ENCODE data around the gene PACS2. TPM values are rescaled to one million over a fixed set of nuclear protein-coding genes. Genes with fewer than 3 reads are reported as not detected.

The PACS2 gene
- total and polyA plus RNA-seq, 2 donors (not counting 1 experiment from before 2014, with no cell fraction given) = 65.6 to 70.7 TPM

- Histone ChIP-seq H3K27me3 (replicated peaks in 1 of 4; ENCODE audit: control extremely low read depth in 1 of 4, control insufficient read depth in 3 of 4, insufficient read depth in 4 of 4, low read length in 3 of 4) (peaks cover 0 to 36% (median 15%) of the 10 kb centered on the region in 4 experiments), H4K20me1 (ENCODE audit: control insufficient read depth, insufficient read depth, low read length, poor library complexity, severe bottlenecking) (peaks cover 6% of the 10 kb centered on the region), H3K36me3 (replicated peaks in 1 of 2; ENCODE audit: control extremely low read depth in 1 of 2, control insufficient read depth in 1 of 2, extremely low read depth in 1 of 2, insufficient read depth in 2 of 2, low read length in 1 of 2) (no peaks in the 10 kb centered on the region), H3K4me1 (ENCODE audit: control insufficient read depth in 2 of 2, insufficient read depth in 2 of 2, low read length in 2 of 2) (peaks cover 28 to 31% of the 10 kb centered on the region in 2 donors), H3K79me2 (ENCODE audit: control insufficient read depth, insufficient read depth, low read length) (peaks cover 6% of the 10 kb centered on the region), H2AFZ (ENCODE audit: insufficient read depth, low read depth, low read length, poor library complexity, severe bottlenecking) (peak overlapping the region; percentile 74), H3K27ac (ENCODE audit: low read length in 2 of 2) (no peak overlapping the region), H3K4me3 (ENCODE audit: control extremely low read depth in 1 of 5, extremely low read depth in 1 of 5, insufficient read depth in 1 of 5, low read depth in 2 of 5, low read length in 4 of 5) (peak overlapping the region in 4 of 5 experiments; percentile 19 to 71 (median 53)), H3K9ac (ENCODE audit: low read length) (peak overlapping the region; percentile 60), H3K9me3 (ENCODE audit: control extremely low read depth in 1 of 3, control insufficient read depth in 2 of 3, insufficient read depth in 1 of 3, low read length in 2 of 3) (peaks cover 0 to 7% (median 0%) of the 10 kb centered on the region in 3 donors), H3K4me2 (replicated peaks; ENCODE audit: low read depth, low read length, poor library complexity, severe bottlenecking) (peak overlapping the region; percentile 83)
- H3K27ac Mint-ChIP-seq = no peak overlapping the region
- H3K27me3 Mint-ChIP-seq = peaks cover 11% of the 10 kb centered on the region
- DNase-seq = peak; percentile 78
- WGBS (ENCODE audit: insufficient coverage) = 2% methylated on average over 74 of the region's 79 CpGs
- ChIA-PET CTCF (interaction anchor here (1.1 to 1.7 kb wide), 4 partner anchors 11 to 75 kb away, joined by 3 to 8 read pairs (median 4); no protein-coding TSS in a partner anchor), POLR2A (interaction anchor here (0.6 kb wide), 1 partner anchor 75 kb away, joined by 4 read pairs; no protein-coding TSS in a partner anchor)
- peaks cover 26% of the 10 kb centered on the region for H3K4me1 Mint-ChIP-seq
- intact Hi-C loops (cut with micrococcal nuclease) = loop anchor here (1.0 to 2.0 kb wide), 3 partner anchors 16 to 76 kb away; partner anchors contain the start of genes TEDC1 and TEX22
- peak; percentile 91 for TF ChIP-seq CTCF (IDR thresholded peaks at IDR 0.05)
- TF ChIP-seq EZH2 (IDR thresholded peaks at IDR 0.05; ENCODE audit: borderline replicate concordance, insufficient read depth, low read depth, low read length, poor library complexity, severe bottlenecking) = no peak
- peak; percentile 78 for ATAC-seq (ENCODE audit: low read depth)
- H3K9me3 Mint-ChIP-seq (ENCODE audit: insufficient read depth) = no peaks in the 10 kb centered on the region
- H3K4me3 Mint-ChIP-seq = peak overlapping the region; percentile 83
These were observed 100.2 kb downstream of the PACS2 start for GRCh38 chr14:105414456-105415371.
